SW 1271 (cell line): Measurements from ENCODE around the gene ZC3HAV1L.
"Not testable (repeated sequence)": the region's sequence is repeated elsewhere in the genome, so short reads cannot be mapped to it uniquely, and the experiment has no call there.

ENCODE experiments used
- DNase-seq, 2 experiments: peaks; one replicate each; lab custom pipeline; 2025; lab: John Stamatoyannopoulos, UW

Gene ZC3HAV1L

GRCh38 chr7:139018910-139019309, 16.9 kb downstream of the ZC3HAV1L start:
- no peak for DNase-seq

DNA sequence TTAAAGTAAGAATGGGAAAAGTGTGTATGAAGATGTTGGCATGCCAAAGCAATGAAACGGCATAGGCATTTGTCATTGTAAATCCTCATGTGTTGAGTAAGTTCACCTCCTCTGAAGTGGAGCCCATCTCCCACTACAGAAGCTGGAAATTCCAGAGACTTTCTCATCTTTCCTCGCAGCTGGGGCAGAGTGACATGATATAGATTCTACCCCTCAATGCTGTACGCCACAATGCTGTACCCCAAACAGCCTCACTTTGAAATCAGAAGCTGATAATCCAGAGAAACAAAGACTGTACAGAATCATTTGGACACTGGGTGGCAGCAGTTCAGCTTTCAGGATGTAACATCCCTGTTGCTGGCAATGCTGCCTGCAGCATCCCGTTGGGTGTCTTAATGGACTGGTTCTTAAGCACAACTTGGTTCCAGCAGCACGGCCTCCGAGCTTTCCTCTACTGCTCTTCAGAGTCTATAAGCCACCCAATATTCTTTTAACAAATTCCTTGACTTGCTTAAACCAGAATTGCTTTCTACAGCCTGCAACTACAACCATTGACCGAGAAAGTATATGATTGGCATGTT, 18.8 kb downstream of the ZC3HAV1L start:
- peak; percentile 25 to 62 for DNase-seq

GRCh38 chr7:139011373-139011772, 24.5 kb downstream of the ZC3HAV1L start:
- DNase-seq = no peak

DNA sequence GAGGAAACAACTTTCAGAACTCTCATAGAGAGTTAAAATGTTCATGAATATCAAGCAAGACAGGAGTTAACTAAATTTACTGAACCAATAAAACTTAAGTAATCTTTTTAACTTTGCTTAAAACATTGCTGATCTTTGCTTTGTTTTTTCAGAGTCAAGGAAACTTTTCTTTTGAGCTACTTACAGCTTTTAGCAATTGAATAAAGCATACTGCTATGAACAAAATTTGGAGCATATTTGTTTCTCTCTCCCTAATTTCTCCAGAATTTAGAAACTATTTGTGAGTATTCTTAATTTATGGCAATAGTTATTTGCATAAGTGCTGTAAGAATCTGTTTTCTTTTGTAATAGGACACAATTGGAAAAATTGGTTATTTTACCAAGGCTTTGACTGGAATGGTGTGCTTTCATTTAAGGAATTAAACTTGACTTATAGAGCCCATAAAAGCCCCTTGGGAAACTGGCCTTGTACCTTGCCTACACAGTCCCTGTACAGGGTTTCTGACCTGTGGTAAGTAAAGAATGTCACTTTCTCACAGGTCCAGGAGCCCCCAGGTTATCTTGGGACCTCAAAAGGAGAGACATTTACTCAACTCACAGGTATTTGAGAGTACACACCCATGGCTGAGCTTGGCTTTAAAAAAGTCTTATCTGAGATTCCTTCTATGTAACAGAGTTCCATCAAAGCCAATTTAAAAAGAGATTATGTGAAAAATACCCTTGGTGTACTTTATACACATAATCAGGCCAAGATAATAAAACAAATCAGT, 31.3 kb downstream of the ZC3HAV1L start:
- DNase-seq = no peak

GRCh38 chr7:138999414-138999813, 36.4 kb downstream of the ZC3HAV1L start:
- DNase-seq = no peak

GRCh38 chr7:138992052-138992531, 43.8 kb downstream of the ZC3HAV1L start:
- DNase-seq = no peak

DNA sequence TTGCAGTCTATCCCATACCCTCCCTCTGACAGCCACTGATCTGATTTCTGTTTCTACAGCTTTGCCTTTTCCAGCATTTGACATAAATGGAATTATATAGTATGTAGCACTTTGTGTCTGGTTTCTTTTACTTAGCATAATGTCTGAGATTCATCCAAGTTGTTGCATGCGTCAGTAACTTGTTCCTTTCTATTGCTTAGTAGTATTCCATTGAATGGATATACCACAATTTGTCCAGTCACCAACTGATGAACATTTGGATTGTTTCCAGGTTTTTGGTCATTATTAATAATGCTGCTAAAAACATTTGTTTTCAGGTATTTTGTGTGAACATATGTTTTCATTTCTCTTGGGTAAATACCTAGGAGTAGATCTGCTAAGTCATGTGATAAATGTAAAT, 48.2 kb downstream of the ZC3HAV1L start:
- DNase-seq = no peak

- no peak for DNase-seq
These were observed 53.6 kb downstream of the ZC3HAV1L start for GRCh38 chr7:138982204-138982623.

DNA sequence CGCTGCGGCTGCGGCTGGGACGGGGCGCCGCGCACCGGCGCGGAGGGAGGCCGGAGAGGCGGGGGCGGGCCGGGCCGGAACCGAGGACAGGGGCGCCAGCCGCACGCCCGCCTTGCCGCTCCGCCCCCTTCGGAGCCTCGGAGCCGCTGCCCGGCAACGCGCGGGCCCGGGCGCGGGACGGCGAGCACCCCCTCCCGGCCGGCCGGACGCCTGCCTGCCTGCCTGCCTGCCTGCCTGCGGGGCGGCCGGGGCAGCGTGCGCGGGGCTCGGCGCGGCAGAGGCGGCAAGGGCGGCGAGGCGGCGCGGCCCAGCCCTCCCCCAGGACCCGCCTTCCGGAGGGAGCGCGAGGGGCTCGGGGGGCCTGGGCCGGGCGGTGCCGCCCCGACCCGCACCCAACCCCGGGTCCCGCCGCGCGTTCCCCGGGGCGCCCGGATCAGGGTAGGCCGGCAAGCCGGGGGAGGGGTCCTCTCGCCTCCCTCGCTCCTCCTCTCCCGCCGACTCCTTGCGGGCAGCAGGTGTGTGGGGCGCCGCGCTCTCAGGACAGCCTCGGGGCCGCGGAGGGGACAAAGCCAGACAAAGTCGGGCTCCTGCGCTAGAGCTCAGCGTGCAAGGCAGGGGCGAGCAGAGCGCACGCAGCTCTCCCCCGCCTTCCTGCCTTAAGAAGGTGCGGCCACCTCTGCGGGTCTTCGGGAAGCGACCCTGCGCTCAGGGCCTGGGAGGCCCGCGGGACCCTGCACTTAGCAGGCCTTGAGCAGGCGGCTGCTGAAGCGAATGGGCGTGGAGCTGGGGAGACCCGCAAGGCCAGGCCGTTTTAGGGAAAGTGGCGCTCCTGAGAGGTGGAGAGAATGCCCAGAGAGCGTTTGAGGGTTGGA, 54.3 kb downstream of the ZC3HAV1L start, which contains the start of gene KIAA1549:
Gene KIAA1549 (minus strand): TSS at position 58 of the 872 bp plus-strand sequence. CDS start 120 bp downstream, outside the sequence.
- peak; percentile 22 to 40 for DNase-seq

- DNase-seq = no peak
These were observed 55.1 kb downstream of the ZC3HAV1L start for GRCh38 chr7:138980563-138981291.

DNA sequence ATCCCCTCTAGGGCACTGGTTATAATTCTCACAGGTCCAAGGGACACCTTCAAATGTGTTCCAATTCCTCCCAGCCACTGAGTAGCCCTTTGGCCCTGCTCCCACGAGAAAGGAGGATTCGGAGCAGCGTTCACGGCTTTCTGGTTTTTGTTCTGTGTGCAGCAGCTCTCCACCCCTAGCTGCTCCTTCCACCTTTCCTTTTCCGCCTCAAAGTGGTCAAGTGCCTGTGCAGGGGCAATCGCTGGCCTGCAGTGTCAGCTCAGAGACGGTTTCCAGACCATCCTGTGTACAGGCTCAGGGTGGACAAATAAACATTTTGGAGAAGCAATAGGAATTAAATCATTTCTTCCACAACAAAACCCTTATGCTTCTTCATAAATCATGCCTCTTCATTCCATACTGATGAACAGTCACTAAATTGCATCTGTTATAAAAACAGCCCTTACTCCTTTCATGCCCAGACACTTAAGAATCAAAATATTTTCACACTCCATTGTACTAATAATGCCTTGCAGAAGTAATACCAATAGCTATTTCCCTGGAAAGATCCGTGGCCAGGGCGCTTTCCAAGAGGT, 55.8 kb downstream of the ZC3HAV1L start:
- no peak for DNase-seq

GRCh38 chr7:138979226-138979979, 56.4 kb downstream of the ZC3HAV1L start:
- DNase-seq = no peak

- no peak for DNase-seq
These were observed 57.2 kb downstream of the ZC3HAV1L start for GRCh38 chr7:138978541-138979184.

- not testable (repeated sequence) for DNase-seq
These were observed 59.7 kb downstream of the ZC3HAV1L start for GRCh38 chr7:138976161-138976560.
